B cell (primary cell): ENCODE results near the gene GRP. TPM values are rescaled to one million over a fixed set of nuclear protein-coding genes. Genes with fewer than 3 reads are reported as not detected.

Source experiments
- ATAC-seq: fragments of 200-7000 bp; cut with Tn5 transposase; one replicate; pipeline ENCODE4 v1.10.0; 2021; ENCODE audit warnings: low read depth, mild to moderate bottlenecking, moderate number of reproducible peaks, moderate library complexity
- CTCF ChIA-PET: fragments of 350-600 bp; sonication (Branson Sonifier 250); formaldehyde crosslinking; loops from one replicate; lab custom pipeline; 2021; ENCODE audit warnings: antibody characterized with exemption, inconsistent platforms; lab: Charles Lee
- POLR2A ChIA-PET: fragments of 350-600 bp; sonication (Branson Sonifier 250); formaldehyde crosslinking; loops from one replicate; lab custom pipeline; 2021; ENCODE audit warnings: antibody characterized with exemption; lab: Charles Lee
- DNase-seq: peaks from one replicate; pipeline ENCODE4 v3.0.0; 2013
- H2AFZ ChIP-seq: 2 replicates; pipeline ENCODE4 v1.6.1; 2012; ENCODE audit warnings: mild to moderate bottlenecking, low read depth, low read length; ENCODE audit not compliant: insufficient read depth, poor library complexity, severe bottlenecking
- H3K27ac ChIP-seq, 2 donors: 1 replicate in 1 of 2; 2 replicates in 1 of 2; pipeline ENCODE4 v1.5.1; 2012 to 2013; ENCODE audit warnings: low read length in 2 of 2, mild to moderate bottlenecking in 2 of 2, moderate library complexity in 1 of 2
- H3K27me3 ChIP-seq, 4 experiments: fragments of 200-600 bp in 1 of 4; sonication (generic) in 1 of 4; replicated peaks in 1 of 4; 1 replicate in 2 of 4; 2 replicates in 2 of 4; pipeline versions ENCODE4 v1.6.1 to v1.7.0; 2013 to 2016; ENCODE audit warnings: low read length in 3 of 4, mild to moderate bottlenecking in 2 of 4, mixed read lengths in 1 of 4, moderate library complexity in 1 of 4; ENCODE audit not compliant: insufficient read depth in 4 of 4, control insufficient read depth in 3 of 4; ENCODE audit errors: control extremely low read depth in 1 of 4
- H3K36me3 ChIP-seq, 2 experiments: replicated peaks in 1 of 2; 1 replicate in 1 of 2; 2 replicates in 1 of 2; pipeline versions ENCODE4 v1.6.1 to v1.7.1; 2013; ENCODE audit warnings: low read length in 1 of 2; ENCODE audit not compliant: insufficient read depth in 2 of 2, control insufficient read depth in 1 of 2; ENCODE audit errors: control extremely low read depth in 1 of 2, extremely low read depth in 1 of 2
- H3K4me1 ChIP-seq, 2 donors: fragments of 200-600 bp in 1 of 2; sonication (generic) in 1 of 2; 1 replicate in 1 of 2; 2 replicates in 1 of 2; pipeline versions ENCODE4 v1.5.1 to v1.6.1; 2013 to 2017; ENCODE audit warnings: low read length in 2 of 2; ENCODE audit not compliant: control insufficient read depth in 2 of 2, insufficient read depth in 2 of 2
- H3K4me2 ChIP-seq: replicated peaks from 2 replicates; pipeline ENCODE3; 2012; ENCODE audit warnings: mild to moderate bottlenecking, low read depth, low read length; ENCODE audit not compliant: poor library complexity, severe bottlenecking
- H3K4me3 ChIP-seq, 5 experiments: fragments of 200-600 bp in 1 of 5; sonication (generic) in 1 of 5; 1 replicate in 3 of 5; 2 replicates in 2 of 5; pipeline versions ENCODE4 v1.5.1 to v1.7.0; 2011 to 2016; ENCODE audit warnings: low read length in 4 of 5, mild to moderate bottlenecking in 4 of 5, low read depth in 2 of 5, control low read depth in 1 of 5, moderate library complexity in 1 of 5; ENCODE audit not compliant: insufficient read depth in 1 of 5; ENCODE audit errors: control extremely low read depth in 1 of 5, extremely low read depth in 1 of 5
- H3K79me2 ChIP-seq: fragments of 200-600 bp; sonication (generic); one replicate; pipeline ENCODE4 v1.6.0; 2016; ENCODE audit warnings: low read length; ENCODE audit not compliant: control insufficient read depth, insufficient read depth
- H3K9ac ChIP-seq: fragments of 200-600 bp; sonication (generic); 2 replicates; pipeline ENCODE4 v1.6.1; 2017; ENCODE audit warnings: mild to moderate bottlenecking, low read length, moderate library complexity
- H3K9me3 ChIP-seq, 3 donors: one replicate each; pipeline versions ENCODE4 v1.6.1 to v1.7.1; 2013; ENCODE audit warnings: low read length in 2 of 3; ENCODE audit not compliant: control insufficient read depth in 2 of 3, insufficient read depth in 1 of 3; ENCODE audit errors: control extremely low read depth in 1 of 3
- H4K20me1 ChIP-seq: 2 replicates; pipeline ENCODE4 v1.6.0; 2012; ENCODE audit warnings: mild to moderate bottlenecking, low read length; ENCODE audit not compliant: insufficient read depth, control insufficient read depth, poor library complexity, severe bottlenecking
- H3K27ac Mint-ChIP-seq: one replicate; pipeline ENCODE4 v1.8.0; 2021; ENCODE audit warnings: mixed read lengths
- H3K27me3 Mint-ChIP-seq: one replicate; pipeline ENCODE4 v1.8.0; 2021; ENCODE audit warnings: mixed read lengths
- H3K4me1 Mint-ChIP-seq: one replicate; pipeline ENCODE4 v1.8.0; 2021; ENCODE audit warnings: mixed read lengths
- H3K4me3 Mint-ChIP-seq: one replicate; pipeline ENCODE4 v1.8.0; 2021; ENCODE audit warnings: mixed read lengths
- H3K9me3 Mint-ChIP-seq: one replicate; pipeline ENCODE4 v1.8.0; 2022; ENCODE audit warnings: mixed read lengths; ENCODE audit not compliant: insufficient read depth
- CTCF ChIP-seq: fragments of 200-600 bp; IDR thresholded peaks from one replicate; pipeline ENCODE4 v1.8.0; 2022; ENCODE audit warnings: antibody characterized with exemption, mild to moderate bottlenecking
- EZH2 ChIP-seq: IDR thresholded peaks from 2 replicates; pipeline ENCODE4 v1.6.1; 2012; ENCODE audit warnings: borderline replicate concordance, low read depth, mild to moderate bottlenecking, moderate library complexity, low read length; ENCODE audit not compliant: insufficient read depth, poor library complexity, severe bottlenecking
- WGBS: methylation state at CpG from one replicate; pipeline ENCODE4 v1.1.5; 2013; ENCODE audit warnings: missing lambda C conversion rate; ENCODE audit not compliant: insufficient coverage; 5-methylcytosine and 5-hydroxymethylcytosine counted together
- intact Hi-C: fragments of 100-400 bp; cut with micrococcal nuclease; formaldehyde crosslinking; loops from one replicate; pipeline ENCODE4 v1.10.0; 2022
- polyA plus RNA-seq: library from polyadenylated mRNA; depleted of rRNA; stranded (reverse); fragments of >200 nt; gene quantifications from 2 replicates; pipeline ENCODE4 v1.2.3, GENCODE V29; 2012
- total RNA-seq, 2 donors: library from RNA; stranded (reverse); fragments of 120-200 nt in 1 of 2; gene quantifications; 1 replicate in 1 of 2; 2 replicates in 1 of 2; pipeline versions ENCODE4 v1.2.3 to v1.2.4, GENCODE V29; 2013 to 2022

Gene GRP
- total and polyA plus RNA-seq, 2 donors (not counting 1 experiment from before 2014, with no cell fraction given): not detected

- Histone ChIP-seq H3K4me2 (no peak overlapping the region), H3K36me3 (no peaks in the 10 kb centered on the region), H3K27me3 (peaks cover 0 to 7% (median 0%) of the 10 kb centered on the region in 4 experiments), H3K79me2 (no peaks in the 10 kb centered on the region), H4K20me1 (no peaks in the 10 kb centered on the region), H2AFZ (no peak overlapping the region), H3K4me1 (no peaks in the 10 kb centered on the region), H3K27ac (no peak overlapping the region), H3K9me3 (peaks cover 0 to 14% (median 3%) of the 10 kb centered on the region in 3 donors), H3K4me3 (no peak overlapping the region), H3K9ac (no peak overlapping the region)
- Mint-ChIP-seq H3K27ac (no peak overlapping the region), H3K4me3 (no peak overlapping the region), H3K27me3 (peaks cover 16% of the 10 kb centered on the region), H3K4me1 (no peaks in the 10 kb centered on the region), H3K9me3 (peaks cover 10% of the 10 kb centered on the region)
- DNase-seq (no peak), ATAC-seq (no peak)
- WGBS: no CpG with 5 or more reads among the region's 4 CpGs
- intact Hi-C loops: no loop called here
- POLR2A ChIA-PET: no interaction called here
- CTCF ChIA-PET: no interaction called here
- TF ChIP-seq CTCF (no peak), EZH2 (no peak)
Measured at GRCh38 chr18:59177485-59177884, 42.5 kb upstream of the GRP start.

GRCh38 chr18:59180150-59180845, 39.7 kb upstream of the GRP start:
- POLR2A ChIA-PET: no interaction called here
- H3K4me1 Mint-ChIP-seq: no peaks in the 10 kb centered on the region
- DNase-seq (no peak), ATAC-seq (no peak)
- Histone ChIP-seq H2AFZ (no peak overlapping the region), H3K9me3 (no peaks in the 10 kb centered on the region), H3K4me1 (no peaks in the 10 kb centered on the region), H3K79me2 (no peaks in the 10 kb centered on the region), H3K9ac (no peak overlapping the region), H4K20me1 (no peaks in the 10 kb centered on the region), H3K27ac (no peak overlapping the region), H3K4me2 (no peak overlapping the region), H3K36me3 (no peaks in the 10 kb centered on the region), H3K4me3 (no peak overlapping the region), H3K27me3 (peaks cover 0 to 4% (median 0%) of the 10 kb centered on the region in 4 experiments)
- WGBS: 66% methylated on average over 6 of the region's 9 CpGs
- intact Hi-C loops: no loop called here
- TF ChIP-seq CTCF (no peak), EZH2 (no peak)
- CTCF ChIA-PET: no interaction called here
- H3K27ac Mint-ChIP-seq: no peak overlapping the region
- peaks cover 19% of the 10 kb centered on the region for H3K27me3 Mint-ChIP-seq
- H3K9me3 Mint-ChIP-seq: no peaks in the 10 kb centered on the region
- H3K4me3 Mint-ChIP-seq: no peak overlapping the region
